ENCODE measurements around the gene HSD3B1.
"Not testable (repeated sequence)": the region's sequence is repeated elsewhere in the genome, so short reads cannot be mapped to it uniquely, and the experiment has no call there.

HSD3B1 gene

GRCh38 chr1:119556423-119556822 lies 49.4 kb downstream of the HSD3B1 start:
- in situ Hi-C loops (cut with MboI; ENCODE audit: low pct_unique_long_range_greater_than_20kb, low sequenced_read_pairs, unreplicated experiment), result no loop called here
- DNase-seq (ENCODE audit: low spot score), result no peak
- TF ChIP-seq CTCF (IDR thresholded peaks at IDR 0.05; ENCODE audit: extremely low read depth, insufficient read depth, missing control alignments), result no peak

DNA sequence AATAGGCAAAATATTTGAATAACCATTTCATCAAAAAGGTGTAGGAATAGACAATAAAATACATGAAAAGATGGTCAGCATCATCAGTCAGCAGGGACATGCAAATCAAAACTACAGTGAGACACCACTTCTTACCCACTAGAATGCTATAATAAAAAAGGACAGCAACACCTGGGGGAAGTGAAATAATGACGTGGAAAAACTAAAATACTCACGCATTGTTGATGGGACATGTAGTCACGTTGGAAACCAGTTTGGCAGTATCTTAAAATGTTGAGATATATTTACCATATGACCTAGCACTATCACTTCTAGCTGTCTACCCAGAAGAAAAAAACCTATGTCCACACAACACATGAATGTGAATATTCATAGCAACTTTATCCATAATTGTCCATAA lies 53.4 kb downstream of the HSD3B1 start:
- in situ Hi-C loops (cut with MboI; ENCODE audit: low pct_unique_long_range_greater_than_20kb, low sequenced_read_pairs, unreplicated experiment); DNase-seq (ENCODE audit: low spot score): not testable (repeated sequence)

GRCh38 chr1:119564548-119564947 lies 57.5 kb downstream of the HSD3B1 start:
- peak; percentile 7 for DNase-seq (ENCODE audit: low spot score)
- no peak for TF ChIP-seq CTCF (IDR thresholded peaks at IDR 0.05; ENCODE audit: extremely low read depth, insufficient read depth, missing control alignments)
- in situ Hi-C loops (cut with MboI; ENCODE audit: low pct_unique_long_range_greater_than_20kb, low sequenced_read_pairs, unreplicated experiment), result no loop called here
